PFSK-1 (cell line): ENCODE results near the gene MGARP.

Source experiments
- FOXP2 ChIP-seq: optimal IDR thresholded peaks from 2 replicates; pipeline ENCODE3; 2011; ENCODE audit warnings: borderline replicate concordance, control low read depth, inconsistent platforms; ENCODE audit not compliant: insufficient read depth; ENCODE audit errors: extremely low read length, extremely low read depth
- POLR2AphosphoS5 ChIP-seq: IDR thresholded peaks from 2 replicates; pipeline ENCODE4 v1.6.1; 2012; ENCODE audit warnings: low read depth, mild to moderate bottlenecking, control low read depth, low read length, moderate library complexity
- SIN3A ChIP-seq: IDR thresholded peaks from 2 replicates; pipeline ENCODE4 v1.6.1; 2012; ENCODE audit warnings: mild to moderate bottlenecking, low read length, moderate library complexity, borderline replicate concordance; ENCODE audit not compliant: insufficient read depth
- TAF1 ChIP-seq: IDR thresholded peaks from 2 replicates; pipeline ENCODE4 v1.6.1; 2012; ENCODE audit warnings: low read length, control low read depth, borderline replicate concordance; ENCODE audit not compliant: insufficient read depth
- TF ChIP-seq, protein P1 (sequence below), 2 experiments: IDR thresholded peaks; 2 replicates each; pipeline versions ENCODE4 v1.6.1 to v1.8.0; 2011 to 2012; ENCODE audit warnings: low read depth in 2 of 2, low read length in 2 of 2, control low read depth in 1 of 2, inconsistent platforms in 1 of 2, mild to moderate bottlenecking in 1 of 2, moderate library complexity in 1 of 2; ENCODE audit not compliant: insufficient read depth in 1 of 2

MGARP gene

DNA sequence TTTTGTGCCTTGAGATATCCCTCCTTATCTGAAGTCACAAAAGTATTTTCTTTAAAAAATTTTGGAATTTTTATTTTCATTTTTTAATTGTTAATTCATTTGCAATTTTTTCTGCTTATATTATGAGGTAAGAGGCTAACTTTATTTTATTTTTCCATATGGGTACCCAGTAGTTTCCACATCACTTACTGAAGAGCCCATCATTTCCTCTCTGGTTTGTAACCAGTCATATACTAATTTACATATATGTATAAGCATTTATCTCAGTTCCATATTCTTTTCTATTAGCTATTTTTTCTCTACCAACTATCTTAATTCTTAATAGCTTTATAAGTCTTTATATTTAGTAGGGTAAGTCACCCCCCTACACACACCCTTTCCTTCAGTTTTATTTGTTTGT is 27.0 kb downstream of the MGARP start:
- no peak for TF ChIP-seq POLR2AphosphoS5
- TF ChIP-seq TAF1: no peak
- TF ChIP-seq SIN3A: no peak
- TF ChIP-seq, protein P1, sequence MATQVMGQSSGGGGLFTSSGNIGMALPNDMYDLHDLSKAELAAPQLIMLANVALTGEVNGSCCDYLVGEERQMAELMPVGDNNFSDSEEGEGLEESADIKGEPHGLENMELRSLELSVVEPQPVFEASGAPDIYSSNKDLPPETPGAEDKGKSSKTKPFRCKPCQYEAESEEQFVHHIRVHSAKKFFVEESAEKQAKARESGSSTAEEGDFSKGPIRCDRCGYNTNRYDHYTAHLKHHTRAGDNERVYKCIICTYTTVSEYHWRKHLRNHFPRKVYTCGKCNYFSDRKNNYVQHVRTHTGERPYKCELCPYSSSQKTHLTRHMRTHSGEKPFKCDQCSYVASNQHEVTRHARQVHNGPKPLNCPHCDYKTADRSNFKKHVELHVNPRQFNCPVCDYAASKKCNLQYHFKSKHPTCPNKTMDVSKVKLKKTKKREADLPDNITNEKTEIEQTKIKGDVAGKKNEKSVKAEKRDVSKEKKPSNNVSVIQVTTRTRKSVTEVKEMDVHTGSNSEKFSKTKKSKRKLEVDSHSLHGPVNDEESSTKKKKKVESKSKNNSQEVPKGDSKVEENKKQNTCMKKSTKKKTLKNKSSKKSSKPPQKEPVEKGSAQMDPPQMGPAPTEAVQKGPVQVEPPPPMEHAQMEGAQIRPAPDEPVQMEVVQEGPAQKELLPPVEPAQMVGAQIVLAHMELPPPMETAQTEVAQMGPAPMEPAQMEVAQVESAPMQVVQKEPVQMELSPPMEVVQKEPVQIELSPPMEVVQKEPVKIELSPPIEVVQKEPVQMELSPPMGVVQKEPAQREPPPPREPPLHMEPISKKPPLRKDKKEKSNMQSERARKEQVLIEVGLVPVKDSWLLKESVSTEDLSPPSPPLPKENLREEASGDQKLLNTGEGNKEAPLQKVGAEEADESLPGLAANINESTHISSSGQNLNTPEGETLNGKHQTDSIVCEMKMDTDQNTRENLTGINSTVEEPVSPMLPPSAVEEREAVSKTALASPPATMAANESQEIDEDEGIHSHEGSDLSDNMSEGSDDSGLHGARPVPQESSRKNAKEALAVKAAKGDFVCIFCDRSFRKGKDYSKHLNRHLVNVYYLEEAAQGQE (IDR thresholded peaks at IDR 0.05; ENCODE audit: insufficient read depth in 1 of 2, low read depth in 2 of 2, low read length in 2 of 2): no peak
- no peak for TF ChIP-seq FOXP2

DNA sequence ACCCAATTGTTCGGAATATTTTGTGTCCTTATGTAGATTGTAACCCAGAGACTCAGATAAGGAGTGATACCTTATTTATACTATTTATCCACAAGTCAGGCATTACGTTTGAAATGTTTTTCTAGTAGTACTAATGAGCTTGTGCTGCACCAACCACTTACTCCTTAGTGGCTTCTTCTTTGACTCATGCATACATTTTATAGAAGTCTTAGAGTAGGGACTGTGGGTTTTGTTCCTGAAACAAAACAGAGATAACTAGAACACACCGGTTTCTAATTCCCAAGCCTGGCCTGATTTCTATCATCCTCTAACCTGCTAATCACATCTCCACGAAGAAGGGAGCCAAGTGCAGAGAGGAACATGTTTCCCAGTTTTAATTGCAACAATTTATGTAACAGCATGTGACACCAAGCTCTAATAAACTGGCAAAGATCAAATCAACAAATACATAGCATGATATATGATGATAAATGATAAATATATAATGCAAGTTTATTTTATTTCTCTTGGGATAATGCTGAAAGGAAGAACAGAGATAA is 32.3 kb downstream of the MGARP start:
- TF ChIP-seq POLR2AphosphoS5: no peak
- TF ChIP-seq, protein P1 (IDR thresholded peaks at IDR 0.05; ENCODE audit: insufficient read depth in 1 of 2, low read depth in 2 of 2, low read length in 2 of 2): no peak
- no peak for TF ChIP-seq SIN3A
- no peak for TF ChIP-seq FOXP2

DNA sequence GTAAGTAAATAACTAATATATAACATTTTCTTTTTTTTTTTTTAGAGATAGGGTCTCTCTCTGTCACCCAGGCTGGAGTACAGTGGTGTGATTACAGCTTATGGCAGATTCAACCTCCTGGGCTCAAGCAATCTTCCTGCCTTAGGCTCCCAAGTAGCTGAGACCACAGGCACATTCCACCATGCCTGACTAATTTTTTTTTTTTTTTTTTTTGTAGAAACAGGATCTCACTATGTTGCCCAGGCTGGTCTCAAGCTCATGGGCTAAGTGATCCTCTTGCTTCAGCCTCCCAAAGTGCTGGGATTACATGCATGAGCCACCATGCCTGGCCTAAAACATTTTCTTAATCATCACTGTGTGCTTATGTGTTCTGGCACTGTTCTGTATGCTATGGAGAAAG is 32.8 kb downstream of the MGARP start:
- TF ChIP-seq TAF1 (no peak), POLR2AphosphoS5 (no peak), SIN3A (no peak), FOXP2 (no peak)
- TF ChIP-seq, protein P1 (IDR thresholded peaks at IDR 0.05; ENCODE audit: insufficient read depth in 1 of 2, low read depth in 2 of 2, low read length in 2 of 2): no peak

DNA sequence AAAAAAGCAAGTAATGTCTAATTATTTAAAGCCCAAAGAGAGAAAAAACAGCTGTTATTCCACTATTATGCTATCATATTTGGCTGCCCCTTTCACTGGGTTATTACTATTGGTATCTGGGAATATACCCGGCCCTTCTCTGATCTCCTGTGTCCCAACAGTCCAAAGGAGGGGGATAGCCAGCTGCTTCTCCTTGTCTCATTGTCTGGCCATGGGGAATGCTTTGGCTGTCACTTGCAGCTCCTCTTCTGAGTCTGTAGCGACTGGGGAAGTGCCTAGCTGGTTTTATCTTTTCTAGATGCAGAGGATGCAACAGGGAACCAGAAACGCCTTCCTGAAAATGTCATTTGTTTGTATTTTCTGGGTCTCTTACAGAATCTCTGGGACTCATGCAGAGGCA is 33.9 kb downstream of the MGARP start:
- TF ChIP-seq FOXP2: no peak
- TF ChIP-seq POLR2AphosphoS5: no peak
- TF ChIP-seq, protein P1 (IDR thresholded peaks at IDR 0.05; ENCODE audit: insufficient read depth in 1 of 2, low read depth in 2 of 2, low read length in 2 of 2): no peak
- no peak for TF ChIP-seq TAF1
- TF ChIP-seq SIN3A: no peak

DNA sequence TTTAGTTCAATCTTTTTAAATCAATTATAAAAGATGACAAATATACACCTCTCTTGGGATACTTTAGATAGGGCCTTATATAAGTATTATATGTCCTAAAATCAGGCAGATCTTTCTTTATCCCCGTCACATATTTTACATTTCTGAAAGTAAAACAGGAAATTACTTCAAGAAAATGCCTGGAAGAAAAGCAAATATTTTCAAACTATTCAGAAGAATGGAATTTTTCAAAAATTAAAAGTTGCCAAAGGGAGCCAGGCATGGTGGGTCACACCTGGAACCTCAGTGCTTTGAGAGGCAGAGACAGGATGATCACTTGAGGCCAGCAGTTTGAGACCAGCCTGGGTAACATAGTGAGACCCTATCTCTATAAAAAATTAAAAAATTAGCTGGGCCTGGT is 34.4 kb downstream of the MGARP start:
- no peak for TF ChIP-seq SIN3A
- no peak for TF ChIP-seq POLR2AphosphoS5
- no peak for TF ChIP-seq FOXP2
- TF ChIP-seq, protein P1 (IDR thresholded peaks at IDR 0.05; ENCODE audit: insufficient read depth in 1 of 2, low read depth in 2 of 2, low read length in 2 of 2): no peak
- TF ChIP-seq TAF1: no peak
